HepG2 (cell line): ENCODE results near the gene MAP2K2. TPM values are rescaled to one million over a fixed set of nuclear protein-coding genes. Genes with fewer than 3 reads are reported as not detected.
A peak's percentile ranks its signal among the peaks of the same experiment; 100 is the strongest.

Experiments
- GFI1 ChIP-seq: sonication (generic); formaldehyde crosslinking; IDR thresholded peaks from 2 replicates; pipeline ENCODE4 v1.5.0; 2020; ENCODE audit warnings: missing genetic modification reagents, mild to moderate bottlenecking, borderline replicate concordance
- JARID2 ChIP-seq: sonication (generic); formaldehyde crosslinking; IDR thresholded peaks from 2 replicates; pipeline ENCODE4 v1.8.1; 2023; ENCODE audit warnings: missing genetic modification reagents, inconsistent platforms; ENCODE audit not compliant: insufficient replicate concordance
- JUNB ChIP-seq: sonication (generic); formaldehyde crosslinking; IDR thresholded peaks from 2 replicates; pipeline ENCODE4 v1.8.0; 2022; ENCODE audit warnings: missing genetic modification reagents, mild to moderate bottlenecking, borderline replicate concordance
- LCORL ChIP-seq, 2 experiments: fragments of 450-650 bp in 1 of 2; sonication (generic) in 1 of 2; formaldehyde crosslinking in 1 of 2; IDR thresholded peaks; 2 replicates each; pipeline versions ENCODE4 v1.5.0 to v1.6.1; 2017 to 2020; ENCODE audit warnings: antibody characterized with exemption in 1 of 2, missing genetic modification reagents in 1 of 2
- MIER3 ChIP-seq: IDR thresholded peaks from 2 replicates; pipeline ENCODE4 v1.6.1; 2016; ENCODE audit warnings: missing compliant biosample characterization, borderline replicate concordance
- MXD4 ChIP-seq: IDR thresholded peaks from 2 replicates; pipeline ENCODE4 v1.6.1; 2016; ENCODE audit warnings: mild to moderate bottlenecking, missing biosample characterization, missing genetic modification reagents
- RAD21 ChIP-seq: fragments of 450-650 bp; formaldehyde crosslinking; IDR thresholded peaks from 2 replicates; pipeline ENCODE4 v1.5.0; 2020; ENCODE audit warnings: mild to moderate bottlenecking
- YEATS2 ChIP-seq: sonication (generic); formaldehyde crosslinking; IDR thresholded peaks from 2 replicates; pipeline ENCODE4 v1.4.0; 2020; ENCODE audit warnings: missing genetic modification reagents, borderline replicate concordance
- YY1 ChIP-seq: IDR thresholded peaks from 2 replicates; pipeline ENCODE4 v1.6.1; 2011; ENCODE audit warnings: low read length, low read depth, moderate library complexity, mild to moderate bottlenecking; ENCODE audit not compliant: insufficient read depth, insufficient replicate concordance
- ZFP37 ChIP-seq: sonication (generic); formaldehyde crosslinking; IDR thresholded peaks from 2 replicates; pipeline ENCODE4 v1.4.0; 2020; ENCODE audit warnings: missing genetic modification reagents, borderline replicate concordance
- ZNF143 ChIP-seq: sonication (generic); formaldehyde crosslinking; IDR thresholded peaks from 2 replicates; pipeline ENCODE4 v1.4.0; 2020; ENCODE audit warnings: missing genetic modification reagents
- ZNF24 ChIP-seq: fragments of 450-650 bp; IDR thresholded peaks from 2 replicates; pipeline ENCODE4 v1.6.1; 2017; ENCODE audit warnings: antibody characterized with exemption, mild to moderate bottlenecking
- ZNF563 ChIP-seq: sonication (generic); formaldehyde crosslinking; IDR thresholded peaks from 2 replicates; pipeline ENCODE4 v1.8.0; 2022; ENCODE audit warnings: mild to moderate bottlenecking, moderate library complexity, missing genetic modification reagents
- ZNF713 ChIP-seq: sonication (generic); formaldehyde crosslinking; IDR thresholded peaks from 2 replicates; pipeline ENCODE4 v1.4.0; 2020; ENCODE audit warnings: mild to moderate bottlenecking, missing genetic modification reagents
- polyA plus RNA-seq, 8 experiments: library from polyadenylated mRNA; depleted of rRNA in 3 of 8; stranded (reverse) in 7 of 8; unstranded in 1 of 8; fragments of >200 nt; fragmentation: Illumina TruSeq in 4 of 8; extraction: Trizol in 4 of 8; gene quantifications; 2 replicates each; pipeline versions ENCODE4 v1.2.1 to v1.2.3, GENCODE V29; 2011 to 2016; ENCODE audit warnings: low read depth in 4 of 8, missing spikeins in 1 of 8, mixed read lengths in 1 of 8; ENCODE audit not compliant: insufficient read depth in 1 of 8
- total RNA-seq, 5 experiments: library from RNA; depleted of rRNA; stranded (reverse); fragments of >200 nt; fragmentation: Illumina TruSeq; extraction: Trizol; gene quantifications; 2 replicates each; pipeline ENCODE4 v1.2.3, GENCODE V29; 2016; ENCODE audit warnings: low read depth in 1 of 5
- TF ChIP-seq, protein P1 (sequence below): sonication (generic); formaldehyde crosslinking; IDR thresholded peaks from 2 replicates; pipeline ENCODE4 v1.5.0; 2020; ENCODE audit warnings: mild to moderate bottlenecking, missing genetic modification reagents, borderline replicate concordance
- TF ChIP-seq, protein P2 (sequence below): sonication (generic); formaldehyde crosslinking; IDR thresholded peaks from 2 replicates; pipeline ENCODE4 v1.4.0; 2020; ENCODE audit warnings: missing genetic modification reagents
- TF ChIP-seq, protein P3 (sequence below): sonication (generic); formaldehyde crosslinking; IDR thresholded peaks from 2 replicates; pipeline ENCODE4 v1.4.0; 2020; ENCODE audit warnings: missing genetic modification reagents, borderline replicate concordance

Gene MAP2K2
- total and polyA plus RNA-seq, 2 of the 13 experiments (the other 11 are each of a cell fraction or from before 2014, with no cell fraction given): 70.3 to 80.9 TPM

DNA sequence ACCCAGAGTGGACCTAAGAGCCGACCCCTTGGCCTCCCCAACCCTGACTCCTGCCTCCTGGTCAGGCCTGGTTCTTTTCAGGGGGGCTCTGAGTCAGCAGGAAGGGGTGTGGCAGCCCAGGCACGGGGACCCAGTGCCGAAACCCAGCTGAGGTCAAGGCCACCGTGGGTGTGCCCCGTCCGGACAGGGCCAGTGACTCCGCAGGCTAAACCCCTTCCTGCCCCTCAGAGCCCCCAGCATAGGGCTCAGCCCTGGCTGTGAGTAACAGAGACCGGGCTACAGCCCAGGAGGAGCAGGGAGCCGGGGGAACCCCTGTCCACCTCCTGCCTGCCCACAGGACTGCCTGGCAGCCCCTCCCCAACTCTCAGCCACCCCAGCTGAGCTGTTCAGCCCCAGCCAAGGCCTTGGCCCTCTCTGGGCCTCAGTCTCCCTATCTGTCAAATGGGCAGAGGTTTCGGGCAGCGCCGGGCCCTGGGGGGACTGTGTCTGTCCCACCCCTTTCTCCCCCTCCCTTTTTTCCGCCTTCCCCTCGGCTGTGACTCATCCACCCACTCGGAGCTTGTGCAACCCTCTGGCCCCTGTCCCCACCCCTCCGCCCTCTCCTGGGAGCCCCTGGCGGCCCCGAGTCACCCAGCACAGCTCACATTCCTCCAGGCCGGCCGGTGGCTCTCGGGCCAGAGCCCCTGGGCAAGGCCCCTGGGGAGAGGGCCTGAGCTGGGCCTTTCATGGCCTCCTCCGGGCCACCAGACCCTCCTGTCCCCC is 65.8 kb downstream of the MAP2K2 start (continued):
- TF ChIP-seq, protein P1, sequence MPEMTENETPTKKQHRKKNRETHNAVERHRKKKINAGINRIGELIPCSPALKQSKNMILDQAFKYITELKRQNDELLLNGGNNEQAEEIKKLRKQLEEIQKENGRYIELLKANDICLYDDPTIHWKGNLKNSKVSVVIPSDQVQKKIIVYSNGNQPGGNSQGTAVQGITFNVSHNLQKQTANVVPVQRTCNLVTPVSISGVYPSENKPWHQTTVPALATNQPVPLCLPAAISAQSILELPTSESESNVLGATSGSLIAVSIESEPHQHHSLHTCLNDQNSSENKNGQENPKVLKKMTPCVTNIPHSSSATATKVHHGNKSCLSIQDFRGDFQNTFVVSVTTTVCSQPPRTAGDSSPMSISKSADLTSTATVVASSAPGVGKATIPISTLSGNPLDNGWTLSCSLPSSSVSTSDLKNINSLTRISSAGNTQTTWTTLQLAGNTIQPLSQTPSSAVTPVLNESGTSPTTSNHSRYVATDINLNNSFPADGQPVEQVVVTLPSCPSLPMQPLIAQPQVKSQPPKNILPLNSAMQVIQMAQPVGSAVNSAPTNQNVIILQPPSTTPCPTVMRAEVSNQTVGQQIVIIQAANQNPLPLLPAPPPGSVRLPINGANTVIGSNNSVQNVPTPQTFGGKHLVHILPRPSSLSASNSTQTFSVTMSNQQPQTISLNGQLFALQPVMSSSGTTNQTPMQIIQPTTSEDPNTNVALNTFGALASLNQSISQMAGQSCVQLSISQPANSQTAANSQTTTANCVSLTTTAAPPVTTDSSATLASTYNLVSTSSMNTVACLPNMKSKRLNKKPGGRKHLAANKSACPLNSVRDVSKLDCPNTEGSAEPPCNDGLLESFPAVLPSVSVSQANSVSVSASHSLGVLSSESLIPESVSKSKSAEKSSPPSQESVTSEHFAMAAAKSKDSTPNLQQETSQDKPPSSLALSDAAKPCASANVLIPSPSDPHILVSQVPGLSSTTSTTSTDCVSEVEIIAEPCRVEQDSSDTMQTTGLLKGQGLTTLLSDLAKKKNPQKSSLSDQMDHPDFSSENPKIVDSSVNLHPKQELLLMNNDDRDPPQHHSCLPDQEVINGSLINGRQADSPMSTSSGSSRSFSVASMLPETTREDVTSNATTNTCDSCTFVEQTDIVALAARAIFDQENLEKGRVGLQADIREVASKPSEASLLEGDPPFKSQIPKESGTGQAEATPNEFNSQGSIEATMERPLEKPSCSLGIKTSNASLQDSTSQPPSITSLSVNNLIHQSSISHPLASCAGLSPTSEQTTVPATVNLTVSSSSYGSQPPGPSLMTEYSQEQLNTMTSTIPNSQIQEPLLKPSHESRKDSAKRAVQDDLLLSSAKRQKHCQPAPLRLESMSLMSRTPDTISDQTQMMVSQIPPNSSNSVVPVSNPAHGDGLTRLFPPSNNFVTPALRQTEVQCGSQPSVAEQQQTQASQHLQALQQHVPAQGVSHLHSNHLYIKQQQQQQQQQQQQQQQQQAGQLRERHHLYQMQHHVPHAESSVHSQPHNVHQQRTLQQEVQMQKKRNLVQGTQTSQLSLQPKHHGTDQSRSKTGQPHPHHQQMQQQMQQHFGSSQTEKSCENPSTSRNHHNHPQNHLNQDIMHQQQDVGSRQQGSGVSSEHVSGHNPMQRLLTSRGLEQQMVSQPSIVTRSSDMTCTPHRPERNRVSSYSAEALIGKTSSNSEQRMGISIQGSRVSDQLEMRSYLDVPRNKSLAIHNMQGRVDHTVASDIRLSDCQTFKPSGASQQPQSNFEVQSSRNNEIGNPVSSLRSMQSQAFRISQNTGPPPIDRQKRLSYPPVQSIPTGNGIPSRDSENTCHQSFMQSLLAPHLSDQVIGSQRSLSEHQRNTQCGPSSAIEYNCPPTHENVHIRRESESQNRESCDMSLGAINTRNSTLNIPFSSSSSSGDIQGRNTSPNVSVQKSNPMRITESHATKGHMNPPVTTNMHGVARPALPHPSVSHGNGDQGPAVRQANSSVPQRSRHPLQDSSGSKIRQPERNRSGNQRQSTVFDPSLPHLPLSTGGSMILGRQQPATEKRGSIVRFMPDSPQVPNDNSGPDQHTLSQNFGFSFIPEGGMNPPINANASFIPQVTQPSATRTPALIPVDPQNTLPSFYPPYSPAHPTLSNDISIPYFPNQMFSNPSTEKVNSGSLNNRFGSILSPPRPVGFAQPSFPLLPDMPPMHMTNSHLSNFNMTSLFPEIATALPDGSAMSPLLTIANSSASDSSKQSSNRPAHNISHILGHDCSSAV: no peak
- TF ChIP-seq LCORL (IDR thresholded peaks at IDR 0.05): peak; percentile 54
- peak; percentile 91 for TF ChIP-seq LCORL (CRISPR knock-in tag; IDR thresholded peaks at IDR 0.05)
- TF ChIP-seq JUNB (CRISPR knock-in tag): peak; percentile 82
- peak; percentile 78 for TF ChIP-seq ZNF143 (CRISPR knock-in tag)
- TF ChIP-seq ZFP37 (CRISPR knock-in tag): 0 out of 2 replicates have a peak, but pooled peaks have one; percentile 38
- peak; percentile 29; the same call in 1 of the 2 replicates for TF ChIP-seq RAD21
- TF ChIP-seq, protein P2, sequence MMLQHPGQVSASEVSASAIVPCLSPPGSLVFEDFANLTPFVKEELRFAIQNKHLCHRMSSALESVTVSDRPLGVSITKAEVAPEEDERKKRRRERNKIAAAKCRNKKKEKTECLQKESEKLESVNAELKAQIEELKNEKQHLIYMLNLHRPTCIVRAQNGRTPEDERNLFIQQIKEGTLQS (CRISPR knock-in tag): peak; percentile 94
- TF ChIP-seq YY1: peak; percentile 60
- peak; percentile 65; the same call in 1 of the 2 replicates for TF ChIP-seq YEATS2 (CRISPR knock-in tag)
- peak; percentile 45; the same call in 1 of the 2 replicates for TF ChIP-seq GFI1 (CRISPR knock-in tag)
- TF ChIP-seq MXD4 (CRISPR knock-in tag): peak; percentile 48; the same call in 1 of the 2 replicates
- peak; percentile 68; the same call in 1 of the 2 replicates for TF ChIP-seq ZNF563 (CRISPR knock-in tag)
- 0 out of 2 replicates have a peak, but pooled peaks have one; percentile 62 for TF ChIP-seq MIER3 (CRISPR knock-in tag)
- no peak for TF ChIP-seq JARID2 (CRISPR knock-in tag)
- peak; percentile 27; the same call in 1 of the 2 replicates for TF ChIP-seq ZNF24
- TF ChIP-seq, protein P3, sequence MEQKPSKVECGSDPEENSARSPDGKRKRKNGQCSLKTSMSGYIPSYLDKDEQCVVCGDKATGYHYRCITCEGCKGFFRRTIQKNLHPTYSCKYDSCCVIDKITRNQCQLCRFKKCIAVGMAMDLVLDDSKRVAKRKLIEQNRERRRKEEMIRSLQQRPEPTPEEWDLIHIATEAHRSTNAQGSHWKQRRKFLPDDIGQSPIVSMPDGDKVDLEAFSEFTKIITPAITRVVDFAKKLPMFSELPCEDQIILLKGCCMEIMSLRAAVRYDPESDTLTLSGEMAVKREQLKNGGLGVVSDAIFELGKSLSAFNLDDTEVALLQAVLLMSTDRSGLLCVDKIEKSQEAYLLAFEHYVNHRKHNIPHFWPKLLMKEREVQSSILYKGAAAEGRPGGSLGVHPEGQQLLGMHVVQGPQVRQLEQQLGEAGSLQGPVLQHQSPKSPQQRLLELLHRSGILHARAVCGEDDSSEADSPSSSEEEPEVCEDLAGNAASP (CRISPR knock-in tag): peak; percentile 77; the same call in 1 of the 2 replicates
- TF ChIP-seq ZNF713 (CRISPR knock-in tag): no peak
